DND-41 (cell line): ENCODE measurements around the gene L3MBTL4.

Source experiments
- ATAC-seq: fragments of 200-7000 bp; cut with Tn5 transposase; 3 replicates; pipeline ENCODE4 v1.9.1; 2021; ENCODE audit warnings: low read depth; ENCODE audit not compliant: insufficient read depth
- DNase-seq: peaks from one replicate; pipeline ENCODE4 v3.0.0-alpha.2; 2020
- H2AFZ ChIP-seq: 2 replicates; pipeline ENCODE4 v1.6.0; 2012; ENCODE audit warnings: low read depth, low read length
- H3K27ac ChIP-seq: 2 replicates; pipeline ENCODE4 v1.5.1; 2012; ENCODE audit warnings: low read length, inconsistent platforms
- H3K27me3 ChIP-seq: fragments of 200-600 bp; sonication (generic); 2 replicates; pipeline ENCODE4 v1.6.0; 2012; ENCODE audit warnings: low read length, mild to moderate bottlenecking, inconsistent platforms; ENCODE audit not compliant: insufficient read depth, poor library complexity
- H3K36me3 ChIP-seq: 2 replicates; pipeline ENCODE4 v1.5.1; 2012; ENCODE audit warnings: low read length, inconsistent platforms; ENCODE audit not compliant: insufficient read depth
- H3K4me1 ChIP-seq: 2 replicates; pipeline ENCODE4 v1.5.1; 2012; ENCODE audit warnings: mild to moderate bottlenecking, low read length; ENCODE audit not compliant: insufficient read depth
- H3K4me2 ChIP-seq: 2 replicates; pipeline ENCODE4 v1.6.0; 2012; ENCODE audit warnings: mild to moderate bottlenecking, moderate library complexity, low read length, inconsistent platforms; ENCODE audit not compliant: insufficient read depth
- H3K4me3 ChIP-seq, 2 experiments: fragments of 200-600 bp in 1 of 2; shearing (Covaris generic) in 1 of 2; 2 replicates each; pipeline ENCODE4 v1.5.1; 2012 to 2016; ENCODE audit warnings: inconsistent platforms in 2 of 2, low read length in 2 of 2, mild to moderate bottlenecking in 2 of 2, low read depth in 1 of 2, moderate library complexity in 1 of 2
- H3K79me2 ChIP-seq: 2 replicates; pipeline ENCODE4 v1.6.0; 2012; ENCODE audit warnings: low read length, inconsistent platforms; ENCODE audit not compliant: insufficient read depth
- H3K9ac ChIP-seq: 2 replicates; pipeline ENCODE4 v1.6.0; 2012; ENCODE audit warnings: low read depth, mild to moderate bottlenecking, inconsistent platforms, low read length, moderate library complexity
- H3K9me3 ChIP-seq: 2 replicates; pipeline ENCODE4 v1.5.1; 2012; ENCODE audit warnings: low read length, moderate library complexity, mild to moderate bottlenecking, inconsistent platforms; ENCODE audit not compliant: insufficient read depth, severe bottlenecking
- H4K20me1 ChIP-seq: 2 replicates; pipeline ENCODE4 v1.6.0; 2012; ENCODE audit warnings: low read length; ENCODE audit not compliant: insufficient read depth
- CTCF ChIP-seq: IDR thresholded peaks from 2 replicates; pipeline ENCODE4 v1.5.1; 2012; ENCODE audit warnings: borderline replicate concordance, low read length, moderate library complexity, mild to moderate bottlenecking; ENCODE audit not compliant: poor library complexity, severe bottlenecking; ENCODE audit errors: extremely low read depth
- EZH2 ChIP-seq: IDR thresholded peaks from 3 replicates; pipeline ENCODE4 v1.6.1; 2012; ENCODE audit warnings: borderline replicate concordance, low read depth, mild to moderate bottlenecking, moderate library complexity, low read length, inconsistent platforms; ENCODE audit not compliant: severe bottlenecking

Gene L3MBTL4

GRCh38 chr18:6435731-6436130 is 21.0 kb upstream of the L3MBTL4 start:
- ATAC-seq (no peak), DNase-seq (no peak)
- Histone ChIP-seq H3K9ac (no peak overlapping the region), H2AFZ (no peak overlapping the region), H3K4me2 (no peak overlapping the region), H3K79me2 (no peaks in the 10 kb centered on the region), H3K9me3 (no peaks in the 10 kb centered on the region), H4K20me1 (no peaks in the 10 kb centered on the region), H3K4me3 (no peak overlapping the region), H3K36me3 (no peaks in the 10 kb centered on the region), H3K27me3 (no peaks in the 10 kb centered on the region), H3K4me1 (no peaks in the 10 kb centered on the region), H3K27ac (no peak overlapping the region)
- TF ChIP-seq EZH2 (no peak), CTCF (no peak)

- no peak for DNase-seq
- H2AFZ ChIP-seq, result no peak overlapping the region
- no peaks in the 10 kb centered on the region for H3K27me3 ChIP-seq
- no peak for TF ChIP-seq CTCF
- TF ChIP-seq EZH2, result no peak
- no peaks in the 10 kb centered on the region for H3K36me3 ChIP-seq
- no peak overlapping the region for H3K27ac ChIP-seq
- no peaks in the 10 kb centered on the region for H3K4me1 ChIP-seq
- no peak overlapping the region for H3K4me3 ChIP-seq
- no peak overlapping the region for H3K9ac ChIP-seq
- no peaks in the 10 kb centered on the region for H4K20me1 ChIP-seq
- H3K9me3 ChIP-seq, result no peaks in the 10 kb centered on the region
- ATAC-seq, result no peak
- no peaks in the 10 kb centered on the region for H3K79me2 ChIP-seq
- H3K4me2 ChIP-seq, result no peak overlapping the region
These were observed 20.4 kb upstream of the L3MBTL4 start for GRCh38 chr18:6434987-6435709.

GRCh38 chr18:6434481-6434880 is 19.8 kb upstream of the L3MBTL4 start:
- Histone ChIP-seq H3K9ac (no peak overlapping the region), H3K4me1 (no peaks in the 10 kb centered on the region), H3K27ac (no peak overlapping the region), H3K9me3 (no peaks in the 10 kb centered on the region), H3K36me3 (no peaks in the 10 kb centered on the region), H2AFZ (no peak overlapping the region), H3K4me2 (no peak overlapping the region), H3K79me2 (no peaks in the 10 kb centered on the region), H3K4me3 (no peak overlapping the region), H3K27me3 (no peaks in the 10 kb centered on the region), H4K20me1 (no peaks in the 10 kb centered on the region)
- ATAC-seq (no peak), DNase-seq (no peak)
- TF ChIP-seq CTCF, result no peak
- no peak for TF ChIP-seq EZH2
